ENCODE measurements around the gene BSND. TPM values are rescaled to one million over a fixed set of nuclear protein-coding genes. Genes with fewer than 3 reads are reported as not detected.

BSND gene
- total and polyA plus RNA-seq, 9 of the 15 experiments (the other 6 are each of a cell fraction or from before 2014, with no cell fraction given): not detected

- no TSS peak for BruUV-seq (replicated peaks)
- Histone ChIP-seq H3K4me1 (replicated peaks in 1 of 2; ENCODE audit: control insufficient read depth in 2 of 2, insufficient read depth in 2 of 2, low read length in 2 of 2) (peaks cover 0 to 18% of the 10 kb centered on the region in 2 experiments; a peak in 2 of 5 replicates), H3K4me3 (no peak overlapping the region), H3K9me1 (ENCODE audit: control insufficient read depth, insufficient read depth, low read length) (no peaks in the 10 kb centered on the region), H2AFZ (ENCODE audit: low read depth, low read length) (no peak overlapping the region), H4K20me1 (replicated peaks; ENCODE audit: control insufficient read depth, insufficient read depth, low read length) (no peaks in the 10 kb centered on the region; the same call in 1 of the 2 replicates), H3K79me2 (ENCODE audit: control insufficient read depth, insufficient read depth, low read length) (no peaks in the 10 kb centered on the region), H3K4me2 (ENCODE audit: insufficient read depth, low read length) (no peak overlapping the region), H3K9ac (ENCODE audit: insufficient read depth in 1 of 2, low read depth in 2 of 2, low read length in 2 of 2) (no peak overlapping the region), H3K27ac (ENCODE audit: extremely low read depth, low read depth, low read length) (no peak overlapping the region), H3K27me3 (ENCODE audit: control insufficient read depth in 2 of 2, insufficient read depth in 2 of 2, low read length in 2 of 2) (peaks cover 19 to 70% of the 10 kb centered on the region in 2 experiments), H3K36me3 (ENCODE audit: control insufficient read depth, insufficient read depth, low read length) (no peaks in the 10 kb centered on the region), H3K9me3 (replicated peaks; ENCODE audit: control insufficient read depth, insufficient read depth, low read depth, low read length) (no peaks in the 10 kb centered on the region)
- no peak for DNase-seq (ENCODE audit: extremely low read depth in 1 of 4, low spot score in 3 of 4)
- TF ChIP-seq ZNF354B (CRISPR knock-in tag; IDR thresholded peaks at IDR 0.05) (no peak), BMI1 (IDR thresholded peaks at IDR 0.05; ENCODE audit: low read length) (no peak)
- WGBS (ENCODE audit: insufficient coverage, low coverage, missing lambda C conversion rate): 6% methylated on average over 5 of the region's 5 CpGs
- intact Hi-C loops (cut with micrococcal nuclease) (no loop called here), in situ Hi-C loops (cut with MboI) (no loop called here)
- ChIA-PET CTCF (ENCODE audit: low intra/inter-chr PET ratio) (no interaction called here), POLR2A (no interaction called here)
- FAIRE-seq: no peak
- ATAC-seq: no peak
These were observed 13.2 kb upstream of the BSND start for GRCh38 chr1:54985556-54985955.

DNA sequence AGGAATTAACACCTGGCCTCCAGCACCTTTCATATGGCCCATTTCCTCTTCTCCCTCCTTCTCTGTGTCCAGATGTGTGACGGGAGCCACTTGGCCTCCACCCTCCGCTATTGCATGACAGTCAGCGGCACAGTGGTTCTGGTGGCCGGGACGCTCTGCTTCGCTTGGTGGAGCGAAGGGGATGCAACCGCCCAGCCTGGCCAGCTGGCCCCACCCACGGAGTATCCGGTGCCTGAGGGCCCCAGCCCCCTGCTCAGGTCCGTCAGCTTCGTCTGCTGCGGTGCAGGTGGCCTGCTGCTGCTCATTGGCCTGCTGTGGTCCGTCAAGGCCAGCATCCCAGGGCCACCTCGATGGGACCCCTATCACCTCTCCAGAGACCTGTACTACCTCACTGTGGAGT, 12.7 kb upstream of the BSND start:
- Histone ChIP-seq H3K4me2 (ENCODE audit: insufficient read depth, low read length) (no peak overlapping the region), H3K9me3 (replicated peaks; ENCODE audit: control insufficient read depth, insufficient read depth, low read depth, low read length) (no peaks in the 10 kb centered on the region), H4K20me1 (replicated peaks; ENCODE audit: control insufficient read depth, insufficient read depth, low read length) (peaks cover 3% of the 10 kb centered on the region; the same call in 1 of the 2 replicates), H2AFZ (ENCODE audit: low read depth, low read length) (no peak overlapping the region), H3K27ac (ENCODE audit: extremely low read depth, low read depth, low read length) (no peak overlapping the region), H3K9ac (ENCODE audit: insufficient read depth in 1 of 2, low read depth in 2 of 2, low read length in 2 of 2) (no peak overlapping the region), H3K9me1 (ENCODE audit: control insufficient read depth, insufficient read depth, low read length) (no peaks in the 10 kb centered on the region), H3K36me3 (ENCODE audit: control insufficient read depth, insufficient read depth, low read length) (no peaks in the 10 kb centered on the region), H3K27me3 (ENCODE audit: control insufficient read depth in 2 of 2, insufficient read depth in 2 of 2, low read length in 2 of 2) (peaks cover 21 to 70% of the 10 kb centered on the region in 2 experiments), H3K4me3 (no peak overlapping the region), H3K79me2 (ENCODE audit: control insufficient read depth, insufficient read depth, low read length) (no peaks in the 10 kb centered on the region), H3K4me1 (replicated peaks in 1 of 2; ENCODE audit: control insufficient read depth in 2 of 2, insufficient read depth in 2 of 2, low read length in 2 of 2) (peaks cover 0 to 13% of the 10 kb centered on the region in 2 experiments; a peak in 1 of 5 replicates)
- no peak for DNase-seq (ENCODE audit: extremely low read depth in 1 of 4, low spot score in 3 of 4)
- WGBS (ENCODE audit: insufficient coverage, low coverage, missing lambda C conversion rate): 3% methylated on average over 14 of the region's 15 CpGs
- POLR2A ChIA-PET: interaction anchor here (0.7 kb wide), 1 partner anchor 12 kb away, joined by 3 read pairs; no protein-coding TSS in a partner anchor
- in situ Hi-C loops (cut with MboI): no loop called here
- BruUV-seq (replicated peaks): no TSS peak
- CTCF ChIA-PET (ENCODE audit: low intra/inter-chr PET ratio): no interaction called here
- no peak for FAIRE-seq
- ATAC-seq: no peak; the same call in 2 of the 3 replicates
- intact Hi-C loops (cut with micrococcal nuclease): no loop called here
- TF ChIP-seq GMEB1 (CRISPR knock-in tag; IDR thresholded peaks at IDR 0.05) (no peak), CREB3L1 (IDR thresholded peaks at IDR 0.05; ENCODE audit: borderline replicate concordance, low read depth) (no peak), CBFA2T2 (conservative IDR thresholded peaks at IDR 0.05) (no peak), KDM2B (CRISPR knock-in tag; IDR thresholded peaks at IDR 0.05) (no peak), BDP1 (IDR thresholded peaks at IDR 0.05; ENCODE audit: insufficient read depth, insufficient read length) (no peak), HMG20B (CRISPR knock-in tag; IDR thresholded peaks at IDR 0.05) (no peak), TAF9B (IDR thresholded peaks at IDR 0.05; ENCODE audit: partially characterized antibody) (no peak), NFIX (CRISPR knock-in tag; IDR thresholded peaks at IDR 0.05; ENCODE audit: low read depth) (no peak), ZNF41 (CRISPR knock-in tag; conservative IDR thresholded peaks at IDR 0.05) (no peak), TAF15 (IDR thresholded peaks at IDR 0.05; ENCODE audit: low read depth, low read length) (no peak)
